Kidney epithelial cell (primary cell): ENCODE results near the gene CDH15. TPM values are rescaled to one million over a fixed set of nuclear protein-coding genes. Genes with fewer than 3 reads are reported as not detected.

Experiments
- DNase-seq: peaks from one replicate; pipeline ENCODE4 v3.0.0-alpha.2; 2010; ENCODE audit warnings: low read depth
- H3K27me3 ChIP-seq: 2 replicates; pipeline ENCODE4 v1.6.0; 2011; ENCODE audit warnings: low read length; ENCODE audit not compliant: control insufficient read depth, insufficient read depth
- H3K36me3 ChIP-seq: 2 replicates; pipeline ENCODE4 v1.5.1; 2011; ENCODE audit warnings: low read length; ENCODE audit not compliant: control insufficient read depth, insufficient read depth
- H3K4me3 ChIP-seq: 2 replicates; pipeline ENCODE4 v1.5.1; 2011; ENCODE audit warnings: low read depth, mild to moderate bottlenecking, control low read depth, low read length
- CTCF ChIP-seq: IDR thresholded peaks from 2 replicates; pipeline ENCODE4 v1.5.1; 2011; ENCODE audit warnings: mild to moderate bottlenecking, moderate library complexity, low read length, control low read depth, inconsistent platforms; ENCODE audit not compliant: insufficient read depth, poor library complexity, severe bottlenecking
- total RNA-seq: library from RNA; depleted of rRNA; stranded (reverse); fragments of >200 nt; gene quantifications from 2 replicates; pipeline ENCODE4 v1.2.3, GENCODE V29; 2015

The CDH15 gene, protein sequence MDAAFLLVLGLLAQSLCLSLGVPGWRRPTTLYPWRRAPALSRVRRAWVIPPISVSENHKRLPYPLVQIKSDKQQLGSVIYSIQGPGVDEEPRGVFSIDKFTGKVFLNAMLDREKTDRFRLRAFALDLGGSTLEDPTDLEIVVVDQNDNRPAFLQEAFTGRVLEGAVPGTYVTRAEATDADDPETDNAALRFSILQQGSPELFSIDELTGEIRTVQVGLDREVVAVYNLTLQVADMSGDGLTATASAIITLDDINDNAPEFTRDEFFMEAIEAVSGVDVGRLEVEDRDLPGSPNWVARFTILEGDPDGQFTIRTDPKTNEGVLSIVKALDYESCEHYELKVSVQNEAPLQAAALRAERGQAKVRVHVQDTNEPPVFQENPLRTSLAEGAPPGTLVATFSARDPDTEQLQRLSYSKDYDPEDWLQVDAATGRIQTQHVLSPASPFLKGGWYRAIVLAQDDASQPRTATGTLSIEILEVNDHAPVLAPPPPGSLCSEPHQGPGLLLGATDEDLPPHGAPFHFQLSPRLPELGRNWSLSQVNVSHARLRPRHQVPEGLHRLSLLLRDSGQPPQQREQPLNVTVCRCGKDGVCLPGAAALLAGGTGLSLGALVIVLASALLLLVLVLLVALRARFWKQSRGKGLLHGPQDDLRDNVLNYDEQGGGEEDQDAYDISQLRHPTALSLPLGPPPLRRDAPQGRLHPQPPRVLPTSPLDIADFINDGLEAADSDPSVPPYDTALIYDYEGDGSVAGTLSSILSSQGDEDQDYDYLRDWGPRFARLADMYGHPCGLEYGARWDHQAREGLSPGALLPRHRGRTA
- 0.50 TPM in 1 of 2 replicates, not detected in the other for total RNA-seq

- H3K4me3 ChIP-seq: no peak within 1 kb of the TSS
- TF ChIP-seq CTCF: no peak
- H3K36me3 ChIP-seq: no peaks in the 10 kb centered on the region
- peak; percentile 63 for DNase-seq
- H3K27me3 ChIP-seq: peaks cover 85% of the 10 kb centered on the region
Observed at GRCh38 chr16:89171216-89172170, at the start of gene CDH15. CDH15 (plus strand) TSS chr16:89171748; CDS start chr16:89171832, 84 bp downstream.

- no peak for TF ChIP-seq CTCF
Observed at GRCh38 chr16:89122322-89122851, 49.2 kb upstream of the CDH15 start.

GRCh38 chr16:89123001-89123830 is 48.3 kb upstream of the CDH15 start:
- DNase-seq: no peak
- peaks cover 1% of the 10 kb centered on the region for H3K36me3 ChIP-seq
- TF ChIP-seq CTCF: no peak
- H3K4me3 ChIP-seq: no peak overlapping the region
- no peaks in the 10 kb centered on the region for H3K27me3 ChIP-seq

More at GRCh38 chr16:89122322-89122851, 49.2 kb upstream of the CDH15 start:
- Histone ChIP-seq H3K4me3 (no peak overlapping the region), H3K36me3 (peaks cover 1% of the 10 kb centered on the region), H3K27me3 (no peaks in the 10 kb centered on the region)
- DNase-seq: no peak

DNA sequence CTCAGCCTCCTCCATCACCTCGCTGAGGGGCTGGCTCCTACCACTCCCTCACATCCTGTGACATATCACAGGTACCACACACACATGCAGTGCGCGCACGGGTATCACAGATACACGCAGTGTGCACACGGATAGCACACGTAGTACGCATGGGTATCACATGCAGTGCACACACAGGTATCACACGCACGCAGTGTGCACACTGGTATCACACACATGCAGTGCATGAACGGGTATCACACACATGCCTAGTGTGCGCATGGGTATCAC is 47.8 kb upstream of the CDH15 start:
- DNase-seq: no peak
- no peak for TF ChIP-seq CTCF
- H3K4me3 ChIP-seq: no peak overlapping the region
- no peaks in the 10 kb centered on the region for H3K27me3 ChIP-seq
- peaks cover 1% of the 10 kb centered on the region for H3K36me3 ChIP-seq

DNA sequence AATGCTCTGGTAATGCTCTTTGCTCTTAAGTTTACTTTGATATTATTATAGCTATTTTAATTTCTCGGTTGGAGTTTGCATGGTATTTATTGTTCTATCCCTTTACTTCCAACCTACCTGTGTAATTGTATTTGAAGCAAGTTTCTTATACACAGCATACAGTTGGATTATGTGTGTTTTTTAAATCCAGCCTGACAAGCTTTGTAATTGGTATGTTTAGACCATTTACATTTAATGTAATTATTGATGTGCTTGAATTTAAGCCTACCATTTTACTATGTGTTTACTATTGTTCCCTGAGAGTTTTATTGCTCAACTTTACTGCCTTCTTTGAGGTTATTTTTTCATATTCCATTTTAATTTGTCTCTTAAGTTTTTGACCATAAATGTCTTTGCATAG is 42.2 kb upstream of the CDH15 start:
- Histone ChIP-seq H3K27me3 (no peaks in the 10 kb centered on the region), H3K36me3 (no peaks in the 10 kb centered on the region), H3K4me3 (no peak overlapping the region)
- no peak for DNase-seq
- TF ChIP-seq CTCF: no peak
